Measurements from ENCODE around the gene MLIP. TPM values are rescaled to one million over a fixed set of nuclear protein-coding genes. Genes with fewer than 3 reads are reported as not detected.

MLIP gene
- total RNA-seq, 1 experiment from 2014 or later, result 0.59 TPM

DNA sequence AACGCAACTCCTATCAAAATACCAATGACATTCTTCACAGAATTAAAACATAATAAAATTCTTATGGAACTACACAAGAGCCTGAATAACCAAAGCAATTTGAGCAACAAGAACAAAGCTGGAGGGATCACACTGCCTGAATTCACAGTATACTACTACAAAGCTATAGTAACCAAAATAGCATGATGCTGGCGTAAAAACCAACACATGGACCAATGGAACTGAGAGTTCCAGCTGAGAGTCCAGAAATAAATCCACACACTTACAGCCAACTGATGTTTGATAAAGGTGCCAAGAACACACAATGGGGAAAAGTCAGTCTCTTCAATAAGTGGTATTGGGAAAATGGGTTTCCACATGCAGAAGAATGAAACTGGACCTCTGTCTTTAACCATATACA, 6.9 kb downstream of the MLIP start:
- Histone ChIP-seq H3K4me3 (replicated peaks in 1 of 2; ENCODE audit: low read depth in 1 of 2, low read length in 2 of 2) (no peak overlapping the region), H3K9me2 (ENCODE audit: insufficient read depth) (no peaks in the 10 kb centered on the region), H3K27ac (ENCODE audit: low read depth, low read length) (no peak overlapping the region), H3K79me2 (ENCODE audit: insufficient read depth, low read length) (no peaks in the 10 kb centered on the region), H3K4me1 (ENCODE audit: control insufficient read depth in 1 of 2, insufficient read depth in 2 of 2, low read length in 2 of 2) (no peaks in the 10 kb centered on the region), H3K9me3 (ENCODE audit: control insufficient read depth in 1 of 2, insufficient read depth in 1 of 2, low read depth in 1 of 2, low read length in 2 of 2) (no peaks in the 10 kb centered on the region), H3K4me2 (ENCODE audit: low read length) (no peak overlapping the region), H3K9ac (ENCODE audit: low read length) (no peak overlapping the region), H3K27me3 (ENCODE audit: insufficient read depth, low read length) (no peaks in the 10 kb centered on the region), H3K36me3 (ENCODE audit: control insufficient read depth in 1 of 2, insufficient read depth in 2 of 2, low read length in 2 of 2) (no peaks in the 10 kb centered on the region), H4K20me1 (ENCODE audit: insufficient read depth) (no peaks in the 10 kb centered on the region), H2AFZ (ENCODE audit: low read depth, low read length, poor library complexity, severe bottlenecking) (no peak overlapping the region)
- intact Hi-C loops (cut with micrococcal nuclease), result no loop called here
- POLR2A ChIA-PET, result no interaction called here
- DNase-seq (ENCODE audit: low read depth, low spot score), result no peak
- TF ChIP-seq EZH2 (IDR thresholded peaks at IDR 0.05) (no peak), SP1 (IDR thresholded peaks at IDR 0.05; ENCODE audit: low read depth) (no peak), CBX3 (IDR thresholded peaks at IDR 0.05; ENCODE audit: low read depth) (no peak), ZNF274 (IDR thresholded peaks at IDR 0.05; ENCODE audit: low read depth, low read length) (no peak), SIN3A (IDR thresholded peaks at IDR 0.05; ENCODE audit: low read depth) (no peak), ELF1 (IDR thresholded peaks at IDR 0.05; ENCODE audit: borderline replicate concordance, low read depth) (no peak), RAD21 (IDR thresholded peaks at IDR 0.05; ENCODE audit: low read depth) (no peak), EGR1 (IDR thresholded peaks at IDR 0.05; ENCODE audit: low read depth) (no peak)
- TF ChIP-seq, protein P1, sequence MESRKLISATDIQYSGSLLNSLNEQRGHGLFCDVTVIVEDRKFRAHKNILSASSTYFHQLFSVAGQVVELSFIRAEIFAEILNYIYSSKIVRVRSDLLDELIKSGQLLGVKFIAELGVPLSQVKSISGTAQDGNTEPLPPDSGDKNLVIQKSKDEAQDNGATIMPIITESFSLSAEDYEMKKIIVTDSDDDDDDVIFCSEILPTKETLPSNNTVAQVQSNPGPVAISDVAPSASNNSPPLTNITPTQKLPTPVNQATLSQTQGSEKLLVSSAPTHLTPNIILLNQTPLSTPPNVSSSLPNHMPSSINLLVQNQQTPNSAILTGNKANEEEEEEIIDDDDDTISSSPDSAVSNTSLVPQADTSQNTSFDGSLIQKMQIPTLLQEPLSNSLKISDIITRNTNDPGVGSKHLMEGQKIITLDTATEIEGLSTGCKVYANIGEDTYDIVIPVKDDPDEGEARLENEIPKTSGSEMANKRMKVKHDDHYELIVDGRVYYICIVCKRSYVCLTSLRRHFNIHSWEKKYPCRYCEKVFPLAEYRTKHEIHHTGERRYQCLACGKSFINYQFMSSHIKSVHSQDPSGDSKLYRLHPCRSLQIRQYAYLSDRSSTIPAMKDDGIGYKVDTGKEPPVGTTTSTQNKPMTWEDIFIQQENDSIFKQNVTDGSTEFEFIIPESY (IDR thresholded peaks at IDR 0.05; ENCODE audit: extremely low read depth, insufficient replicate concordance, low read length), result no peak
- TF ChIP-seq, protein P2, sequence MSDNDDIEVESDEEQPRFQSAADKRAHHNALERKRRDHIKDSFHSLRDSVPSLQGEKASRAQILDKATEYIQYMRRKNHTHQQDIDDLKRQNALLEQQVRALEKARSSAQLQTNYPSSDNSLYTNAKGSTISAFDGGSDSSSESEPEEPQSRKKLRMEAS (IDR thresholded peaks at IDR 0.05), result no peak
- TF ChIP-seq, protein P3, sequence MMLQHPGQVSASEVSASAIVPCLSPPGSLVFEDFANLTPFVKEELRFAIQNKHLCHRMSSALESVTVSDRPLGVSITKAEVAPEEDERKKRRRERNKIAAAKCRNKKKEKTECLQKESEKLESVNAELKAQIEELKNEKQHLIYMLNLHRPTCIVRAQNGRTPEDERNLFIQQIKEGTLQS (IDR thresholded peaks at IDR 0.05), result no peak
- CTCF ChIA-PET, result no interaction called here
- no TSS peak for BruUV-seq (replicated peaks)
- ATAC-seq, result no peak
- RAD21 ChIA-PET (ENCODE audit: low non-redundant PET in 1 of 2, low total read pairs in 2 of 2, uncharacterized antibody in 2 of 2, unreplicated experiment in 2 of 2), result no interaction called here

All from HCT116 (cell line).